Measurements from ENCODE around the gene CSRNP3. TPM values are rescaled to one million over a fixed set of nuclear protein-coding genes. Genes with fewer than 3 reads are reported as not detected.

The CSRNP3 gene
- total RNA-seq, 1 experiment from 2014 or later: 0.41 TPM

DNA sequence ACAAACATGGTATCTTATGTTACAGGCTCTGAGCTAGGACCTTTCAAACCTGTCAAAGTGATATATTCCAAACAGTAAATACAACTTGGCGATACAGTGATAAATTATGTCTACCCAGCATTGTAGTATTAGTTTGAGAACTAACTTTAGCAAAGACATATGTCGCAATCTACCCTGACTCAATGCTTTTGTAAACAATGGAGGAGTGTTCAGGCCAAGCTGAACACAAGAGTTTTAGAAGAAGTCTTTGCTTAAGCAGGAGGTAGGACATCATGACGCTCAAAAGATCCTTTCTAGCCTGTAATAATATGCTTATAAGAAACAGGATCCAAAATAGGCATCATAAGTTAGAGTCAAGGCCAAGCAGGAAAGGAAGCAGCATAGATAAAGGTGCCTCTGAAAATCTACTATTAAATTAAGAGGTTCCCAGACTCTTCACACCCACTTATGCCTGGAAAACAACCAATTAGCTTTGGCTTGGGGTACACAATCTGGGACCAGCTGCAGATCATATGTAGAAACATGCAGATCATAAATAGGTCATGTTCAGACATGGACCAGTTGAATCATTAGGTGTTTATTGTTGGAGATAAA is 132.5 kb downstream of the CSRNP3 start:
- Histone ChIP-seq H4K20me1 (ENCODE audit: insufficient read depth) (no peaks in the 10 kb centered on the region), H3K4me2 (no peak overlapping the region), H3K9me2 (ENCODE audit: insufficient read depth) (no peaks in the 10 kb centered on the region), H3K79me2 (ENCODE audit: low read depth) (no peaks in the 10 kb centered on the region), H3F3A (ENCODE audit: insufficient read depth, low read depth) (no peaks in the 10 kb centered on the region), H3K4me1 (replicated peaks; ENCODE audit: insufficient read depth) (no peaks in the 10 kb centered on the region), H2AFZ (no peak overlapping the region), H3K4me3 (no peak overlapping the region), H3K27me3 (ENCODE audit: insufficient read depth, low read depth) (no peaks in the 10 kb centered on the region), H3K9me3 (ENCODE audit: insufficient read depth, low read depth) (no peaks in the 10 kb centered on the region), H3K36me3 (ENCODE audit: low read depth) (no peaks in the 10 kb centered on the region), H3K27ac (no peak overlapping the region)
- CTCF ChIA-PET: no interaction called here
- POLR2A ChIA-PET (ENCODE audit: unreplicated experiment): no interaction called here
- no TSS peak for BruUV-seq (replicated peaks)
- TF ChIP-seq, protein P1, sequence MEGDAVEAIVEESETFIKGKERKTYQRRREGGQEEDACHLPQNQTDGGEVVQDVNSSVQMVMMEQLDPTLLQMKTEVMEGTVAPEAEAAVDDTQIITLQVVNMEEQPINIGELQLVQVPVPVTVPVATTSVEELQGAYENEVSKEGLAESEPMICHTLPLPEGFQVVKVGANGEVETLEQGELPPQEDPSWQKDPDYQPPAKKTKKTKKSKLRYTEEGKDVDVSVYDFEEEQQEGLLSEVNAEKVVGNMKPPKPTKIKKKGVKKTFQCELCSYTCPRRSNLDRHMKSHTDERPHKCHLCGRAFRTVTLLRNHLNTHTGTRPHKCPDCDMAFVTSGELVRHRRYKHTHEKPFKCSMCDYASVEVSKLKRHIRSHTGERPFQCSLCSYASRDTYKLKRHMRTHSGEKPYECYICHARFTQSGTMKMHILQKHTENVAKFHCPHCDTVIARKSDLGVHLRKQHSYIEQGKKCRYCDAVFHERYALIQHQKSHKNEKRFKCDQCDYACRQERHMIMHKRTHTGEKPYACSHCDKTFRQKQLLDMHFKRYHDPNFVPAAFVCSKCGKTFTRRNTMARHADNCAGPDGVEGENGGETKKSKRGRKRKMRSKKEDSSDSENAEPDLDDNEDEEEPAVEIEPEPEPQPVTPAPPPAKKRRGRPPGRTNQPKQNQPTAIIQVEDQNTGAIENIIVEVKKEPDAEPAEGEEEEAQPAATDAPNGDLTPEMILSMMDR (conservative IDR thresholded peaks at IDR 0.05): no peak
- no peak for TF ChIP-seq EZH2 (IDR thresholded peaks at IDR 0.05; ENCODE audit: low read depth)
- intact Hi-C loops (cut with micrococcal nuclease; ENCODE audit: unreplicated experiment): no loop called here
- DNase-seq: no peak

DNA sequence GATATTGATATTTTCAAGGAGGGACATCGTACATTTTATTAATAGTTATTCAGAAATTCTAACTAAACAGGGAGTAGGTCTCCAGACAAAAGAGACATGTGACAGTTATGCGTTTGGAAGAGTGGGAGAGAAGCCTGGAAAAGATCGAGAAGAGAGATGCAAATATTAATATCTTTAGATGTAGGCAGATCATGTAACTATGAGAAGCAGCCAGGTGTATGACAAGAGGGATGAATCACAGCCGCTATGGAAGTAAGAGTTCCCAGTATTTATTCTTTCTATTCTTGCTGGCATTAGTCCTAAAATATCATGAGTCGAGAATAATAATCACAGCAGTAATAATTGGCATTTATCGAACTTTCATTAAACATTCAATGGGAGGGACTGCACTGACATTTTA is 140.2 kb downstream of the CSRNP3 start:
- H3K27ac ChIP-seq: no peak overlapping the region
- H4K20me1 ChIP-seq (ENCODE audit: insufficient read depth): no peaks in the 10 kb centered on the region
- no peak overlapping the region for H3K4me3 ChIP-seq
- no peaks in the 10 kb centered on the region for H3K4me1 ChIP-seq (replicated peaks; ENCODE audit: insufficient read depth)
- no peaks in the 10 kb centered on the region for H3K79me2 ChIP-seq (ENCODE audit: low read depth)
- intact Hi-C loops (cut with micrococcal nuclease; ENCODE audit: unreplicated experiment): no loop called here
- no peaks in the 10 kb centered on the region for H3K9me3 ChIP-seq (ENCODE audit: insufficient read depth, low read depth)
- no TSS peak for BruUV-seq (replicated peaks)
- ChIA-PET CTCF (no interaction called here), POLR2A (ENCODE audit: unreplicated experiment) (no interaction called here)
- no peak overlapping the region for H3K4me2 ChIP-seq
- no peaks in the 10 kb centered on the region for H3K27me3 ChIP-seq (ENCODE audit: insufficient read depth, low read depth)
- H3F3A ChIP-seq (ENCODE audit: insufficient read depth, low read depth): no peaks in the 10 kb centered on the region
- TF ChIP-seq, protein P1 (conservative IDR thresholded peaks at IDR 0.05): no peak
- TF ChIP-seq EZH2 (IDR thresholded peaks at IDR 0.05; ENCODE audit: low read depth): no peak
- H3K36me3 ChIP-seq (ENCODE audit: low read depth): no peaks in the 10 kb centered on the region
- DNase-seq: no peak
- no peaks in the 10 kb centered on the region for H3K9me2 ChIP-seq (ENCODE audit: insufficient read depth)
- no peak overlapping the region for H2AFZ ChIP-seq

DNA sequence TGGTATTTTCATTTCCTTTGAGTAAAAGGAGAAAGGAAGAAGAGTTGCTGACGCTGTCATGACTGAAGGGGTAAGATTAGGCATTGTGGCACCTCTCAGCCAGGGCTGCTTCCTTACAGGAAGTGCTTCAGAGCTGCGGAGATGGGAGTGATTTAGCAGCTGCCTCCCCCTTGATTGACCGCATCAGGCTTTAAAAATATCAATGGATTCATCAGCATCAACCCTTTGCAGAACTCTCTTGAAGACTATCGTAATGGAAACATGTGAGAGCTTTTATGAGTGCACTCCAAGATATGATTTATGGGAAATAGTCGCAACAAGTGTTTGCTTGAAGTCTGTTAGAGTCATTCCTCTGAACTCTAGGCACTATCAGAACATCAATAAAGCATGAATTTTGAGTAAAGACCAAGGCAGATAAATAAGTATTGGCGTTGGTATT is 141.1 kb downstream of the CSRNP3 start:
- 0 out of 2 replicates have a peak overlapping the region, but pooled peaks have one; percentile 0 for H2AFZ ChIP-seq
- ChIA-PET CTCF (no interaction called here), POLR2A (ENCODE audit: unreplicated experiment) (no interaction called here)
- no TSS peak for BruUV-seq (replicated peaks)
- no peaks in the 10 kb centered on the region for H4K20me1 ChIP-seq (ENCODE audit: insufficient read depth)
- H3K4me1 ChIP-seq (replicated peaks; ENCODE audit: insufficient read depth): no peaks in the 10 kb centered on the region
- H3K27me3 ChIP-seq (ENCODE audit: insufficient read depth, low read depth): no peaks in the 10 kb centered on the region
- H3K4me3 ChIP-seq: no peak overlapping the region
- H3K9me3 ChIP-seq (ENCODE audit: insufficient read depth, low read depth): no peaks in the 10 kb centered on the region
- no peaks in the 10 kb centered on the region for H3K36me3 ChIP-seq (ENCODE audit: low read depth)
- H3K9me2 ChIP-seq (ENCODE audit: insufficient read depth): no peaks in the 10 kb centered on the region
- H3K4me2 ChIP-seq: no peak overlapping the region
- H3F3A ChIP-seq (ENCODE audit: insufficient read depth, low read depth): no peaks in the 10 kb centered on the region
- TF ChIP-seq, protein P1 (conservative IDR thresholded peaks at IDR 0.05): no peak
- TF ChIP-seq EZH2 (IDR thresholded peaks at IDR 0.05; ENCODE audit: low read depth): no peak
- intact Hi-C loops (cut with micrococcal nuclease; ENCODE audit: unreplicated experiment): no loop called here
- H3K79me2 ChIP-seq (ENCODE audit: low read depth): no peaks in the 10 kb centered on the region
- DNase-seq: no peak
- H3K27ac ChIP-seq: no peak overlapping the region
